Lung microvascular endothelial cell (primary cell): Measurements from ENCODE around the gene SCN5A. TPM values are rescaled to one million over a fixed set of nuclear protein-coding genes. Genes with fewer than 3 reads are reported as not detected.

Experiments
- DNase-seq, 2 donors: peaks; one replicate each; pipeline versions ENCODE4 v3.0.0 to v3.0.0-alpha.2; 2010; ENCODE audit warnings: low read depth in 2 of 2
- total RNA-seq: library from RNA; depleted of rRNA; stranded (reverse); fragments of >200 nt; gene quantifications from 2 replicates; pipeline ENCODE4 v1.2.1, GENCODE V29; 2014

The SCN5A gene
- total RNA-seq, 1 donor from 2014 or later = 14.9 TPM

DNA sequence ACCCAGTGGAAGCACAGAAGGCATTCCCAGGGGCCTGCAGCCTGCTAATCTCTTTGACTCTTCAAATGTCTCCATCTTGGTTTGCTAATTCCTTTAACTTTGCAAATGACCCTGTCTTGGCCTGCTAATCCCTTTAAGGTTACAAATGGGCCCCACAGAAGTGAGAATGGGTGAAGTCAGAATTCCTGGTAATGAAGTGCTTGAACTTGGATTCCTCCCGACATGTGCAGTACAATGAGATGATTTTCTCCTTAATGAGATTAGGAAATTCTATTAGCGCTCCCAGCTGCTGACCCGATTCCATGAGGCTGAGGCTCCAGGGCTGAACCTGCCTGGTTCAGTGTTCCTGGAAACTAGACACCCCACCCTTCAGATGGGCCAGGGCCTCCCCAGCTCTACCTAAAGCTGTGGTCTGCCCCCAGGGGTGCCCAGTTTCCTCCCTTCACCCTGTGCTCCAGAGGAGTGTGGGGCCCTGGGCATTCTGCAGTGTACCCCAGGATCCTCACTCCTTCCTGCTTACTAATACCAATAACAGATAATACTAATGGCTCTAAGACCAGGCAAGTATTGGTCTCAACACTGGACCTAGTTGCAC is 47.4 kb downstream of the SCN5A start:
- DNase-seq = no peak

DNA sequence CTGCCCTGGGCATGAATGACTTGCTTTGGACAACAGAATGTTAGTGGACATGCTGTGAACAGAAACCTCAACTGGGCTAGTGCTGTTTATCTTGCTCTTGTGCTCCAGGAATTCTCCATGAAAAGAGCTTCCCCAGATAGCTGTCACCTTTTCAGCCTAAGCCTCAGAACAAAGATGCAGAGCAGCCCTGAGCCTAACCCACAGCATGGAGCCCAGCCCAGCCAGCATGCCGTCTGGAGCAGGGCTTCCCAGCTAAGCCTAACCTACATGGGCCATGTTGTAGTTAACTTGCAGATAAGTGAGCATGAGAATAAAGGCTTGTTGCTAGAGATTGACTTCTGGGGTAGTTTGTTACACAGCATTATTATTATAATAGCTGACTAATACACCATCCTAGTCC is 48.9 kb downstream of the SCN5A start:
- no peak for DNase-seq

DNA sequence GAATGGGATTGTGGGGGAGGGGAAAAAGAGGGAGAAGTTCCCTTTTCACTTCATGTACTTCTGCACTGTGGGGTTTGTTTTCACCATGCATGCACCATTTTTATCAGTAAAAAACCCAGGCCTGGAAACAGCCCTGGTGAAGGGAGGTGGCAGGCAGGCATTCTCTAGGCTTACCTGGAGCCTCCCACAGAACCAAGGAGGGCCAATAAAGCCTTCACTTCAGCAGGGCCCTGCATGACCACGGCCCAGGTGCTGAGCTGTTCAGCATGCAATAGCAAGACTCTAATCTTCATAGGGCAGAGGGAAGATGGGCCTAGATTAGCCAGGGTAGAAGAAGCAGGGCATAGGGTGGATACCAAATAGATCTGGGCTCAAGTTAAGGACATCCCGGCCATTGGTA is 49.6 kb downstream of the SCN5A start:
- no peak for DNase-seq

DNA sequence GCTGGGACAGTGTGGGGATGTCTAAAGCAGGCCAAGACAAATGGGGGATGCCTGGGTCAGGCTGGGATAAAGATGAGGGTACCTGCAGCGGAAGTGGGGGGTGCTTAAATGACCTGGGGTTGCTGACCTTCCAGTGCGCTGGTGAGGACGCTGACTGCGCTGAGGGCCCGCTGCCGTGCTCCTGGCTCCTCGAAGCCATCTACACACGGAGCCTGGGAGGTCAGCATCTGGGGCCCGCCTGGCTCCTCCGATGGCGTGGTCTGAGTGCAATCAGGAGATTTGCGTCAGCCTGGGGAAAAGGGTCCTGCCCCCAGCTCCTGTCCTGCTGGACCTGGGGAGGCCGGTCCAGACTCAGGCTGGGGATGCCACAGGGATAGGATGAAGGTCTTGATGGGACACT is 50.7 kb downstream of the SCN5A start:
- no peak for DNase-seq

DNA sequence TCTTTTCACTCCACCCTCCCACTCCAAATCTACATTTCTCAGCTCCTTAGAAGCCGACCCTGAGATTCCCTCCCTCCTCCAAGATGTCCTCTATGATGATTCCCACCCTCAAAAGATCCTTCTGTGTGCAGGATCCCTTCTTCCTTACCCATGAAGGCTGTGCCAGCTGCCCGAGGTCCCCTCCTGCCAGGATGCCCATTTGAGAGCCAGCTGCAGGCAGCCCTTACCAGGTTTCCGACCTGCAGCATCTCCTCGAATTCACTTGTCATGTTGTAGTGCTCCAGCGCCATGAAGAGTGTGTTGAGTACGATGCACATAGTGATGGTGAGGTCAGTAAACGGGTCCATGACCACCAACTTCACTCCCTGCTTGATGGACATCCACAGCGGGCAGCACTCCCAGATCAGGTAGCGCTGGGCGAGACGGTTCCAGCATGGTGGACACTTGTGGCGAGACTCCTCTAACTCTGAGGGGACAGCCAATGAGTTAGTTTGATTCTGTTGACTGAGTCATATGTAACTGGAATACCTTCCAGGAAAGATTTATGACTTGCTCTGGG is 51.9 kb downstream of the SCN5A start:
- no peak for DNase-seq

DNA sequence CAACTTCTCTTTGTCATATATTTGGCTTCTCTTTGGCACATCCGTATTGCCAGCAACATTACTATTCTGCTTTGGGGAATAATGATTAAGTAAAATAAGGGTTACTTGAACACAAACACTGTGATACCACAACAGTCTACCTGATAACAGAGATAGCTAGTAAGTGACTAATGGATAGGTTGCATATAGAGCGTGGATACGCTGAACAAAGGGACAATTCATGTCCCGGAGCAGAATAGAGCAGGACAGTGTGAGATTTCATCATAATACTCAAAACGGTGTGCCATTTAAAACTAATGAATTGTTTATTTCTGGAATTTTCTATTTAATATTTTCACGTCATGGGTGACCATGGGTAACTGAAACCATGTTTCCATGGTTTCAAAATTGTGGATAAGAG is 54.1 kb downstream of the SCN5A start:
- DNase-seq = no peak

DNA sequence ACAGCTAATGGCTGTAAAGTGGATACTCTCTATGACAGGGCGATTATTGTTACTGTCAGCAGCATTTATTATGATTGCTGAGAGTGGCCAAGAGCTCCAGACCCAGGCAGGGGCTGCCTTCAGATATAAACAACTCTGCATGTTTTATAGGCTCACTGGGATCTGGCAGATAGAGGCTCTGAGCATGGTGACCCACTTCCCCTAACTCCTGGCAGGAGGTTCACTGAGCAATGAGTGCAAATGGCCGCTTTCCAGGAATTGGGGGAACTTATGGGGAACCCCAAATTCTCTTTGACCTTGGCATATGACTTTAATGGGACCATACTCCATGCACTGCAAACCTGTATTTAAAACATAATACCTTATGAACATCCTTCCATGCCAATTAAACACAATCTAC is 59.0 kb downstream of the SCN5A start:
- no peak for DNase-seq

DNA sequence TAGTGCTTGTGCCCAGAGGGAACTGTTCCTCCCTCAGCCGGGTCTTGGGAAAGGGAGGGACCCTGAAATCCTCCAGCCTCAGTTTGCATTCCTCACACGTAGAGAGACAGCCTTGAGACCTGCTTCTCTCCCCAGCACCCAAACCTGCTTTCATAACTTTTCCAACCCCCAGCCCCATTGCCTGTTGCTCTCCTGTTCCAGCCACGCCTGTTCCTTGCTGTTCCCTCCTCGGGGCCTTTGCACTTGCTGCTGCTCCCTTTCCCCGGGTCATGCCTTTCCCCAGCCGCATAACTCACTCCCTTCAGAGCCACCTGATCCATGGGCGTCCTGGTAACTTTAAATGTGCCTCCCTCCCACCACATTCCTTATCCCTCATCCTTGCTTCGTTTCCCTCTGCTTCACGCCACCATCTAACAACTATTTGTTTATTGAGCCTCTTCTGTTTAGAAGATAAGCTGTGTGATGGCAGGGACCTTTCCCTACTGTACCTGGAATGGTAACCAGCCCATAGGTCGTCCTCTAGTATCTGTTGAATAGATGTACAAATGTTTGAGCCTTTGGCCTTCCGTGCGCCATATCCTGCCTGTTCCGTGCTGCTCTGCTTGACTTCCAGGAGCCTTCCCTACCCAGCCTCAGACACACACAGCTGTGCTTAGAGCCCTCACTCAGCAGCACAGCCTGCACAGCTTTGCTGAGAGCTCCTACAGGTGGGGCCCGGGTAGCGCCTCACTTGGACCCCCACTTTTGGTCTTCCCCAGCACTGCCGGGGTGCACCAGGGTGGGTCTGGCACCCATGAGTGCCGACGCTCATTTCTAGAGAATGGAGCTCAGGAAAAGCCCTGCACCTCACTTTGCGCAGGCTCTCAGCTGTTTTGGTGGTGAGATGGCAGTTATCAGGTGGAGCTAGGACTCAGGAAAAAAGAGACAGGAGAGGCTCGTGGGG is 60.2 kb downstream of the SCN5A start:
- no peak for DNase-seq

DNA sequence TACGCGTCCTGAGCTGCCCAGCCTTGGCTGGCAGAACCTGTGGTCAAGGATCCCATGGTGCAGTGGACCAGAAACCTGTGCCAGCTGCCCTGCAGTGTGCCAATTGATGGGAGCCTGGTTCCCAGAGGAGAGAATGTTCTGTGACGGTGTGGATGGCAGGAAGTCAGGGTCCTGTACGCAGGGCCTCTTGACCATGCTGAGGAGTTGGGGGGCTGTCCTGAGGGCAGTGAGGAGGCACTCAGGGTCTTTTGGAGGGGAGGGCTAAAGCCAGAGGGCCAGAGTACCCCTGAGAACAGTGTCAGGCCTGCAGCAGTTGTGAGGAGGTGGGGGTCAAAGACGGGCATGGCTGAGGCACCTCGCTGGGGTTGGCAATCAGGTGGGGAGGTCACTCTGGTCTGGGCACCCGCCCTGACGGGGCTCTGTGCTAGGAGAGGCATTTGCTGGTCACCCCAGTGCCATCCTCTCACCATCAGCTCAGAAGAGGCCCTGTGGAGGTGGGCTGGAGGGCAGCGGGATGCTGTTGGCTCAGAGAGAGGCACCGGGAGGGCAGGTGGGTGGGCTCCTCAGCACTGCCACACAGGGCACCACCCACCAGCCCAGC is 61.0 kb downstream of the SCN5A start:
- no peak for DNase-seq

DNA sequence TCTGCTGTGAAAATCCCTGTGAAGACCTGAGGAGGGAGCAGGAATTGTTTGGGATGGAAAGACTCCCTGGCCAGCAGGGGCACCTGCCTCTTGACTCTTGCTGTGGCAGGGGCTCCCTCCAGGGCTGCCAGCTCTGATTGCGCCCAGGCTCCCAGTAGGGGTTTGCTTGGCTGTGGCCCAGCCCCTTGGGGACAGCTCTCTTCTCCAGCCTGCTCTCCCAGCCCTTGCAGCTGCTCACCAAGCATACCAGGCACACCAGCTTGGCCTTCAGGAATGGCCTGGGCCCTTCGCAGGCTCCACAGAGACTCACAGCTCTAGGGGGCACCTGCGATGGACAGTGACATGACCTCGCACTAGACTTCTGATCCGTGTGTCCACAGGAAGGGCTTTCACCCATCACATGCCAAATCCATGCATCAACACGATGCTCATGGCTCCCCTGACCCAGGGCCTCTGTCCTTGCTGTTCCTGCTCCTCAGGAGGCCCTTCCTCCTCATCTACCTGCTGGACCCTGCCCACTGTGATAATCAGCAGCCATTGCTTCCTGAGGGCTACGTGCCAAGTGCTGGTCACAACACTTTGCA is 61.8 kb downstream of the SCN5A start:
- DNase-seq = no peak

DNA sequence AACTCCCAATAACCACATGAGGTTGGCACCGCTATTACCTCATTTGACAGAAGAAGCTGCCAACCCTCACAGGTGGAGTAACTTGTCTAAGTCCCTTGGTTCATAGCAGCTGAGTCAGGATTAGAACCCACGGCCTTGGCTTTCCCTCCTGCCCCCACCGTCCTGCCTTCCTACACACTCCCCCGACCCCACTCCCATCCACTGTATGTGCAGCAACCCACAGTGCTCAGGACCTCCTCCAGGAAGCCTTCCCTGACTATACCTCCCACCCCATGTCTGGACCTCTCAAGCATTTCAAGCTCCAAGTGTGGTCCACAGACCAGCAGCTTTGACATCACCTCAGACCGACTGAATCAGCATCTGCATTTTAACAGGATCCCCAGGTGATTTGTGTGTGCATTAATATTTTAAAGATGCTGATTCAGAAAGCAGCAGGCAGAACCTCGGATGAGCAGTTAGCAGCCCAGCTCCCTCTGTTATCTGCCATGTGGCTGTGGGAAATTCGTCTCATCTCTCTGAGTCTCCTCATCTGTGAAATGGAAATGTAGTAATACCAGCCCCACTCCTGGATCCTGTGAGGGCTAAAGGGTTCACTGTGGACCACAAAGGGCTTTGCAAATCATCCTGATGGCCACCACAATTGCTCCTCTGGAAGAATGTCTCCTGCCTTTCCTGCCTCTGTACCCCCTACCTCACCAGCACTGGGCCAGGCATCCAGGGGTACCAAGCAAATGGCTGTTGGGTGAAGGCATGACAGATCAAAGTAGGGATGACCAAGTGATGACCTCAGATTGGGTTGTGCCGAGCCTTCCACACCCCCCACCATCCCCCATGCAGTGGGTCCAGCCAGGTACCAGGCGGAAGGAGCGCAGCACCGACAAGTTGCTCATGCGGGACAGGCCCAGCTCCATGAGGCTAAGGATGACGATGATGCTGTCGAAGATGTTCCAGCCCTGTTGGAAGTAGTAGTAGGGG is 62.7 kb downstream of the SCN5A start:
- no peak for DNase-seq

DNA sequence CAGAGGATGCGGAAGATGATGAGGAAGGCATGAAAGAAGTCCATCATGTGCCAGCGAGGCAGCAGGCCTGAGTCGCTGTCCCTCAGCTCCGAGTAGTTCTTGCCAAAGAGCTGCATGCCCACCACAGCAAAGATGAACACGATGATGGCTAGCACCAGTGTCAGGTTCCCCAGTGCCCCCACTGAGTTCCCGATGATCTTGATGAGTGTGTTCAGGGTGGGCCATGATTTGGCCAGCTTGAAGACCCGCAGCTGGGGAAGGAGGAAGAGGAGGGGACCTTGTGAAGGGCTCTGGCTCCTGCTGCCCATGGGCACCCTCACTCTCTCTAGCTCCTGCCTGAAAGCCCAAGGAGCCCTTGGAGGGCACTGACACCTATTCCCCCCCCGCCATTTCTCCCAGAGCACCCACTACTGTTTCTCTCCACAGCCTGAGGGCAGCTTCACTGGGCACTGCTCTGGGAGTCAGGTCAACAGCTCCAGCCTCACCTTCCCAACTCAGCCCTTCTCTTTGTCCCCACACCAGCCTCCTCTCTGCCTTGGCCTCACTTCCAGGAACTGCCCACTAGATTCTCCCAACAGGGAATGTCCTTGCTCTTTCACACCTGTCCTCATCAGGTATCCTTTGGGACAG is 63.6 kb downstream of the SCN5A start:
- DNase-seq = no peak

DNA sequence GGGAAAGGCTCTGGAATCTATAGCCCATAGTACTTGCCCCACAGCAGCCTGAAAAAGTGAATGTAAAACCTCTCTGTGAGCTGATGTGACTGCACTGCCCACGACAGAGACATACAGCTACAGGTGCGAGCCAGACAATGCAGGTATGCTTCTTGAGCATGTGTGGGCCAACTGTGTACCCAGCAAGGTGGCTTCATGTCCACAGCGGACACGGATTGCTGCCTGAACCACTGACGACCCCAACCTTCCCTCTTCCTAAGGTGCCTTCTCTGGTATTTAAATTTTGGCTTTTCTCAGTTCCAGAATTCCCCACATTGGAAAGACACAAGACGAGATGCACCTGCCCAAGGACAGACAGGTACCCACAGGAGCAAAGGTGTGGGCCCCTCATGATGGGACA is 65.8 kb downstream of the SCN5A start:
- DNase-seq = no peak

DNA sequence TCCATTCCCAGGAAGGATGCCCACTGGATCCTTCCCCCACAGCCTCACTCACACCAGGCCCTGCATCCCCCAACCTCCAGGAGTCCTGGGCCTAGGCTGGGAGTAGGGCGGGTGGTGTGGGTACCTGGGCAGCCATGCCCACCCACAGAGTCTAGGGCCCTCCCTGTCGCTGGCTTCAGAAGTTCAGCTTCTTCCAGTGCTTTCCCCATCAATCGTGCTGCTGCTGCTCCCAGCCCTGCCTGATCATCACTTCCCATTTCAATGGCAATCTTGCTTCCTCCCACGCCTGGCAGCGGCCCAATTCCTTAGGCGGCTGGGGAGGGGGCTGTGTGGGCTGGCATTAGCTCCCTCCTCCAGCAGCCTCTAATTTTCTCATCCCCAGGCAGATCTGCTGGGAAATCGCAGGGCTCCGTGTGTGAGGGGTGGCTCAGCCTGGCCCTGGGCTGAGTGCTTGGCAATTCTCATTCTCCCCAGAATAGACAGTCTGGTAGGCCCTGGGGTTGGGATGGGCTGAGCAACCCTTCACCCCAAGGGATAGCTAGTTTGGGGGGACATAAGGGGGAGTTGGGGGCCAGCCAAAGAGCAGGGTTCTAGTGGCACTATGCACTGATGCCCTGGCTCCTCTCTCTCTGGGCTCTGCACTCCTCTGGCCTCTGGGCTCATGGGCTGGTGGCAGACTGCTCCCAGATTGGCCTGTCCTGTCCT is 66.4 kb downstream of the SCN5A start:
- no peak for DNase-seq

DNA sequence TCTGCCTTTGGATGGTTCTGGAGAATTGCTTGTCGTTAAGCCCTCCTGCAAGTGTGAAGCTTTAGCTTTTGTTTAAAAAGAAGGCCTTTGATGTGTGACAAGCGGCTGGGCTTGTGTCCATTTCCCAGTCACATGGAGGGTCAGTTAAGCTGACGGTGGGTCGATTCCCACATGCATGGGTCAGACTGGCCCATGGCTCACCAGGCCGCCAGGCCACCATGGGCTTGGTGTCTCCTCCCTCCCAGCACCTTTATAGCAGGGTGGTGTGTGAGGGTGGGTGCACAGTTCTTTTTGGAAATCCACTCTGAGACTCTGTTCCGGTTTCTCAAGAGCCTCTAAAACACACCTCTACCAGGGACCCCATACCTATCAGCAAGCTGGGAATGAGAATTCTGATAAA is 67.2 kb downstream of the SCN5A start:
- no peak for DNase-seq

DNA sequence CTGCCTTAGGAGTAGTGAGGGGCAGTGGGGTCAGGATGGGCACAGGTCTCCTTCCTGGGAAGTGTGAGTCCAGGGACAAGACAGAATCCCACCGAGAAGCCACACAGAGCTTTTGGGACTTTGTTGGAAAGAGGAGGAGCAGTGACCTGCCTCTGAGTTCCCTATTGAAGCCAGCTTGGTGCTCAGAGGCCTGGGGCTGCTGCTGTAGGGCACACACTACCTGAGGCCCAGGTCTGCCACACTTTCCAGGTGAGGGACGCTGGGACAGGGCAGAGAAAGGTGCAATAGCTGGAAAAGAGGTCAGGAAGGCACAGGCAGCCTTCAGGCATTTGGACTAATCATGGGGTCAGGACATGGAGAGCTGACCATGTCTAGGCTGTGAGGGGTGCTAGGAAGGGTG is 67.7 kb downstream of the SCN5A start:
- no peak for DNase-seq

DNA sequence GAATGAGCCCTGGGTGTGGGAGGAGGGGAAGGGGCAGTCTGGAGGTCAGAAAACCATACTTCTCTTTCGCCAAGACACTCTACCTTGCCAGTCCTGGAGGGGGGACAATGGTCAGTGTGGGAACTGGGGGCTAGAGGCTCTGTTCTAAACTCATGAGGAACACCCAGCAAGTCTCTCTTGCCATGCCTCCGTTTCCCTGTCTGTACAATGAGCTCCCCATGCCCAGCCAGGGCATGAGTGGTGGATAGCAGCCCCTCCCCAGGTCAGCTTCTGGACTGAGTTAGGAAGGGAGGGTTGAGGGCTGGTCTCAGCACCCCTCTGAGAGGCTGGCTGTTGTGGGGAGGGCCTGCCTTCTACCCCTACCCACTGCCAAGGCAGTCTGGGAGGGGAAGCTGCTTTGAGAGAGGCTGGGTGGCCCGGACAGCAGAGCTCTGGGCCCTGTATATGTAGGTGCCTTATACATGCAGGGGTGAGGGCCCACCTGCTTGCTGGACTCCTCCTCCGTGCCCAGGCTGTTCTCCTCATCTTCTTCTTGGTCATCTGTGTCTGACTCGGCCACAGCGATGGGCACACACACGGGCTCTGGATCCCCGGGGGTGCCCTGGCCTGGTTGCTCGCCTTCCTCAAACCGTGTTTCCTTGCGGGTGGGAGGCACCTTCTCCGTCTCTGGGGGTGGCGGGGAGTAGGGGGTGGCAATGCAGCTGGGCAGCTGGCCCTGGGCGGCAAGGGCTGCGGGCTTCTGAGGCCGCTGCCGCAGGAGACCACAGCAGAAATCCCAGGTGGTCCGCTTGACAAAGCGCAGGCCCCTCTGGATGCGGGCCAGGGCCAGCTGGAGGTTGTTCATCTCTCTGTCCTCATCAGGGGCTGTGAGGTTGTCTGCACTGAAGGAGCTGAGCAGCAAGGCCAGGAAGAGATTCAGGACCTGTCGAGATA is 68.8 kb downstream of the SCN5A start:
- DNase-seq = no peak
